Stimulated activated CD8-positive, alpha-beta memory T cell treated with anti-CD3 and anti-CD28 coated beads, Interleukin-2, amount 100 ng/mL, for 48 hours (primary cell): ENCODE measurements around the gene FHOD3.

Source experiments
- DNase-seq, 2 donors: peaks; one replicate each; pipeline ENCODE4 v3.0.0-alpha.2; 2020; ENCODE audit warnings: low read depth in 2 of 2

The FHOD3 gene

GRCh38 chr18:36519358-36519757 lies 221.8 kb downstream of the FHOD3 start:
- no peak for DNase-seq

DNA sequence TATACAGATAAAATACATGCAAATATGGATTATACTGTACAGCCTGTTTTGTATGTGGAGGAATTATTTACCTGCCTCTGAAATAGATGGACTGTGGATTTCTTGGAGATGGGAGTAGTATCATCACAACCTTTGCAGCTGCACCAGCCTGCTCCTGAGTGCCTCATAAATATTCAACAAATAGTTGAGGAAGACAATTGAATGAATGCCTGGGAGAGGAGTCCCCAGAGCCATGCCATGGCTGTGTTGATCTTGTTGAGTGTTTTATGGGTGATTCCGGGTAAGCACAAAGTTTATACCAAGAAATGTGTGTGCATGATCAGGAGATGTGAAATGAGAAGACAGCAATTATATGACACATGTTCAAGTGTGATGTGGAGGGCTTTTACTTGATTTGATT lies 225.0 kb downstream of the FHOD3 start:
- no peak for DNase-seq

GRCh38 chr18:36525913-36526312 lies 228.4 kb downstream of the FHOD3 start:
- DNase-seq: no peak

DNA sequence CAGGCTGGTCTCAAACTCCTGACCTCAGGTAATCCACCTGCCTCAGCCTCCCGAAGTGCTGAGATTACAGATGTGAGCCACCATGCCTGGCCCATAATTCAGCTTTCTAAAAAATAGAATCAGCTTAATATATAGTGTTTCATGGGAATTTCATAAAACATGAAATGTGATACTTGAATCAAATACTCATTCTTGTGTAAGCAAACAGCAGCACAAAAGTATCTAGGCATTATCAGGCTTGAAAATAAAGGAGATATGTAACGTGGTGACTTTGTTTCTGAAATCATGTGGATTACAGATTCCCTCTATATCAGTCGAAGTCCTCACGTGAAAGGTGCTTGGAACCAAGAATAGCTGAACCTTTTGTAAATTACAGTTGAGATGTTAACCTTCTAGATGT lies 229.1 kb downstream of the FHOD3 start:
- DNase-seq: no peak

DNA sequence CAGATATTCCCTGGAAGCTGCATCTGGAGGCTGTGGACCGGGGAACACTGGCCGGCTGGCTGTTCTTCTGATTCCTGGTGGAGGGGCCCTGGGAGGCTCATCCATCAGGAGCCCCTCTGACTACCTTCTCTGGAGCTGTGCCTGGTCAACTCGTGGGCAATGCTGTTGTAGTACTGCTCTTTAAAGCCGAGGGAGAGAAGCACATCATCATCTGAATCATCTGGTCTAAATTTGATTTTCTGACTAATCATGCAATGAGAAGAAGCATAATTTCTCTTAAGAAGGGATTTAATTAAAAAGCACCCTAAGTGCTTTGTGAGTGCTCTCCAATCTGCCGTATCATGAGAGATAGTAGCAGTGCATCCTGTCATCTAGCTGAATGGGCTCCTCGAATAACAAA lies 229.5 kb downstream of the FHOD3 start:
- DNase-seq: no peak

- DNase-seq: no peak
Observed at GRCh38 chr18:36527740-36528455, 230.4 kb downstream of the FHOD3 start.

DNA sequence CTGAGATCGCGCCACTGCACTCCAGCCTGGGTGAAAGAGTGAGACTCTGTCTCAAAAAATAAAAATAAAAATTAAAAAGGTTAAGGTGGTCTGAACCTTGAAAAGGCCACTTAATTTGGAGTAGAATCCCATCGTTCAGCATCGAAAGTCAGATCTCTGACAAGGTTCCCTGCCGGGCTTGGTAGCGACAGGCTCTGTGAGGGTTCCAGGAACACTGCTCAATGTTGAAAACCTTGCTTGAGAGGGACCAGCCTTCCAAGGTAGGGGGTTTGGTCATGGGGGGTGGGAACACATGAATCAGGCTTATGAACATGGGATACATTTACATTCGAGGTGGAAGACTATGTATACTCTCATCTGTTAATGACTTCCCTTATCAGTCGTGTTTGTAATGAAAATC lies 232.2 kb downstream of the FHOD3 start:
- DNase-seq: no peak

DNA sequence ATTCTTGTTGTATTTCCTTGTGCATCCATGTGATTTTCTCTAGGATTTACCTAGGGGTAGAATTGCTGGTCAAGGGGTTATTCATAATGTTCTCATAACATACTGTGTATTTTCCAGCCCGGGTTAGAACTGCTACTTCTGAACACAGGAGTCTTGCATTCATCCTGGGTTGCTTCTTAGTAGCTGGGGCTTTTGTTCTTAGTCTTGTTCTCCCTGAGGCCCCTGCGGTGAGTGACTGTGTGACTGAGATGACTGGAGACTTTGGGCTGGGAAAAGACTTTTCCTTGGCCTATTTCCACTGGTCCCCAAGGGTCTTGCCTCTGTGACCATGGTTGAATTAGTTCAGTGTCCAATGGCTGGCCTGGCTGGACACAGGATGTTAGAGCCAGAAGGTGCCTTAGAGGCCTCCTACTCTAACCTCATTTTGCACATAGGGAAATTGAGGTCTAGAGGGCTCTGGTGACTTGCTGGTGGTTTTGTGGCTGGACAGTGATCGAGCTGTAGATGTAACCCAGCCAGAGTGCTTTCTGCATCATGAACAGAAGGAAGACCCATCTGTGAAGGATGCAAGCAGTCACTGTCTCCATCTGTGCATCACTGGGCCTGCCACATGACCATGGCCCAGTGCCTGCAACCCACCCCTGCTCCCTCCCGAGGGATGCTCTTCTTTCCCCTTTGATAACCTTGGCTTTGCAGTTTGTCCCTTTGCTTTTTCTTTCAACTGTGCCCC lies 233.3 kb downstream of the FHOD3 start:
- no peak for DNase-seq

DNA sequence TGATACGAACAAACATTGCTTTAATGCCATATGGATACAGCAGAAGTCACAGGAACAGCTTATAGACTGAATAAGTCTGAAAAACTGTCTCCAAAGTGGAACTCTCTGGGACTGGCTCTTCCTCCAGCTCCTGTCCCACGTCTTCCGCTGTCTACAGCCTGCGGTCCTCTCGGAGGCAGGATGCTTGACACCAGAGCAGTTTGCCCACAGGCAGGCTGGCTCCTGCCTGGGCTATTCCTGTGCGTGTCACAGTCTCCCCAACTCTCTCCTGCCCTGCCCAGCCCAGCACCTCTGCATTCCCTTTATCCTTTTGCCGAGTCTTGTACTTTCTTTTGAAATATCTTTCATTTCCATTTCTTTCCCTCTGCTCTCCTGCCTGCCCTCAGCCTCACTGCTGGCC lies 234.1 kb downstream of the FHOD3 start:
- DNase-seq: no peak

GRCh38 chr18:36532394-36532793 lies 234.9 kb downstream of the FHOD3 start:
- no peak for DNase-seq

DNA sequence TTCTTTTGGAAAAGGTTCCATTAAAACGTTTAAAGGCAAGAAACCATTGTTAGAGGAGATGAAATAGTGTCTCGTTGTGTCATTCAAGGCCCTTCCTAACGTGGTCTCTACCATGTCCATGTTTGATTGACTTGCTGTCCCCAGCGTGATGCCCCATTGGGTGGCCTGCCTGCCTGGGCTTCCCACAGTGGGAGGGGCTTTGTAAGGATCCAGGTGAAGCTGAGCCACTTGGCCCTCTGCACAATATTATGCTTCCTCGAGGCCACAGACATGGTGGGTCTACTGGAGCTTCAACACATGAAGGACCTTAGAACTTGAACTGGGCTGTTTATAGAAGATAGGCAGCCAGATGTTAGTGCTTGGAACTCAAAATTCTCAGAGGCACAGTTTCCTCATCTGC lies 235.3 kb downstream of the FHOD3 start:
- DNase-seq: no peak

- DNase-seq: no peak
Observed at GRCh38 chr18:36533446-36534153, 236.1 kb downstream of the FHOD3 start.

DNA sequence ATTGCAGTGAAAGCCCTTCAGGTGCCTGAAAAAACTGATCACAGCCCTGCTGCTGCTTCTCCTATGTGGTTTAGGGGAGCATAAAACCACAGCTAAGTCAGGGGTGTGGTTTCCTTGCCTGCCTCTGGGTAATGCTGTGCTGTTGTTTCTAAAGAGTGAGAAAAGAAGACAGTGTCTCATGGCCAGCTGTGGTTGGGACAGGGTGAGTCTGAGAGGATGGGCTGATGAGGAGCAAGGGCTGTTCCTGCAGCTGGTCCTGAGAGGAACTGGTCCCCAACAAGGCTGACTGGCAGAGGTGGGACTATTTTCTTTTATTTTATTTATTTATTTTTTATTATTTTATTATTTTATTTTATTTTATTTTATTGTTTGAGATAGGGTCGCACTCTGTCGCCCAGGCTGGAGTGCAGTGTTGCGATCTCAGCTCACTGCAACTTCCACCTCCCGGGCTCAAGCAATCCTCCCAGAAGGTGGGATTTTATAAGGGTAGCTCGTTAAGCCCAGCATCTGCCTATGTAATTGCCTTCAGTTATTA lies 236.7 kb downstream of the FHOD3 start:
- no peak for DNase-seq

- DNase-seq: no peak
Observed at GRCh38 chr18:36535202-36535935, 237.9 kb downstream of the FHOD3 start.

DNA sequence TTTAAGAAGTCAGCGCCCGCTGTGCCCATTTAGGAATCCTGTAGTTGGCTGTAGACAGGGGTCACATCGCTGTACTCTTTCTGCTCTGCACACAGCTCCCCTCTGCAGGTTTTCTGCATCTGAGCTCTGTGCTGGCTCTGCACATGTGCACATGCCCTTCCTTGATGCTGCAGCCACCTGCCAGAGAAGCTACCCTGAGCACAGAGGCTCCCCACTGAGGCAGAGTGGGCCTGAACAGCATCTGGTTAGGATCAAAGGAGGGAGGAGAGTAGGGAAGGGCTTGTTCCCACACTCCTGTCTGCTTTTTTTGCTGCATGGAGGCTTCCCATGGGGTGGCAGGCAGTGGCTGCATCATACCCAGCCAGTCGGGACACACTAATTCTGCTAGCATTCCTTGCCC lies 238.9 kb downstream of the FHOD3 start:
- no peak for DNase-seq

DNA sequence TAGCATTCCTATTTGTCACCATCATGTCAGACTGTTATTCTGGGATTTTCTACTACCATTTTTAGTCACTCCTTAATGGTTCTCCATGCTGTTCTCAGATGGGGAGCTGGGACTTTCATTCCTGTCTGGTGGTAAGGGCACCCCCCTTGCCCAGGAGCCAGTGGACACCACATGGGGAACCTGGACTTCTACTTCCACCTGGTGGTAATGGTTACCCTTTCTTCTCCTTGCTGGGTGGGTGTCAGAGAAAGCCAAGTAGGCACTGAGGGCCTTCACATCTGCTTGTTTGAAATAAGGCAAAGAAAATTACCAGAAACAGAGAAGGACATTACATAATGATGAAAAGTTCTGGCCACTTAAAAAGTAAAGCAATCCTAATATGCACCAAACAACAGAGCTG lies 239.8 kb downstream of the FHOD3 start:
- no peak for DNase-seq

- DNase-seq: no peak
Observed at GRCh38 chr18:36539674-36540231, 242.2 kb downstream of the FHOD3 start.

DNA sequence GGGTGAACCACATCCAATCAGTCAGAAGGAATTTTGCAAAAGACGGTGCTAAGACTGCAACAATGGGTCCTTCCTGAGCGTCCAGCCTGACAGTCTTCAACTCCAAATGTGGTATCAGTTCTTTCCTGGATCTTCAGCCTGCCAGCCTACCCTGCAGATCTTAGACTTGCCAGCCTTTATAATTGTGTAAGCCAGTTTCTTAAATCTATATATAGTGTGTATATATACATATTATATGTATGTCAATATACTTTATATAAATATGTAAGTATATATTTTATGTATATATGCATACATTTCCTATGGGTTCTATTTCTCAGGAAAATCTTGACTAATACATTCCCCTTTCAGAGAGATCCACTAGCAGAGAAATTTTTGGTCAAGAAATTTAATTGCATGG lies 245.5 kb downstream of the FHOD3 start:
- DNase-seq: no peak

GRCh38 chr18:36543991-36544725 lies 246.6 kb downstream of the FHOD3 start:
- DNase-seq: no peak

DNA sequence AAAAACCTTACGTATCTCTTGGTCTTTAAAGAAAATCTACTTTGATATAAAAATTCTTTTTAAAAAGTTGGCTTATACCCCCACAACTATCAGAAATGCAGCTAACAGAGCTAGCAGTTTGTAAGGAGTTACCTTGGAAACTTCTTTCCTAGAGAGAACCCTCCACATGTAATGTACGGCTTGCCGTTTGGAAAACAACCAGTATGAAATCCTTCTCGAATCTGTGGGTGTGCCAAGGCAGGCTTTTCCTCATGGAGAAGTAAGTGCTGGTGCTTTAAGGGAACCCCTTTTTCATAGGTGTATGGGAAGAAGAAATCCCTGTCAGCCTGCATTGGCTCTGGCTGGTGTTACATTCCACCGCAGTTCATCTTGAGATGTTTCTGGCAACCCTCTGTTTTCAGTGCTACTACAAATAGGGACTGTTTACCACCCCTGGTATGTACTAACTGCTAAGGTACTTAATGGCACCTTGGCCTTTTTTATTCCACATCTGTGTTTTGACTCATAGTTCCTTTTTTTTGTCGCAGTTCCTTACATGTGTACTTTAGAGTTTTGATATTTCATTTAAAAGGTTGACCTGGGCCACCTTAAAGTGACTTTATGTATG lies 248.4 kb downstream of the FHOD3 start:
- no peak for DNase-seq

- DNase-seq: no peak
Observed at GRCh38 chr18:36546876-36547275, 249.4 kb downstream of the FHOD3 start.
